A673 (cell line): Measurements from ENCODE around the gene DNAH7.

ENCODE experiments used
- EZH2 ChIP-seq: fragments of 200-600 bp; sonication (generic); IDR thresholded peaks from 2 replicates; pipeline ENCODE4 v1.6.1; 2017; ENCODE audit warnings: borderline replicate concordance, low read depth, mild to moderate bottlenecking, mixed read lengths, antibody characterized with exemption, low read length; ENCODE audit not compliant: poor library complexity, severe bottlenecking
- TF ChIP-seq, protein P1 (sequence below): fragments of 300-800, 200-600 bp; sonication (generic); conservative IDR thresholded peaks from 2 replicates; pipeline ENCODE4 v1.5.1; 2017; ENCODE audit warnings: low read depth, mild to moderate bottlenecking, antibody characterized with exemption, low read length, moderate library complexity, mixed read lengths

DNA sequence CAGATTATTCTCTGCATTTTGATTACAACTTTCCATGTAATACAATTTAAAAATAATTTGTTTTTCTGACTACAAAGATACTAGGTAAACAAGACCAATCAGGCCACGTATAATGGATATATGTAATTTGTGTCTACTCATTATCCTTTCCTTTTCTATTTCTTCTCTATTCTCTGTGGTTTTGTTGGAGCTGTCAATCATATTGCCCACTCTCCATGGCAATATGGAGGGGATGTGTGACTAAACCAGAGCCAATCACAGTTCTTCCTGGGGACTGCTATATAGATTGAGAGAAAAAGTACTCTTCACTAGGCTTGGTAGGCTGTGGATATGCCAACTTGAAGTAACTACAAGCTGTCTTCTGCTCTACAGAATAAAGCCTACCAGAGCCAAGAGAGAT lies 144.7 kb downstream of the DNAH7 start:
- no peak for TF ChIP-seq EZH2
- TF ChIP-seq, protein P1, sequence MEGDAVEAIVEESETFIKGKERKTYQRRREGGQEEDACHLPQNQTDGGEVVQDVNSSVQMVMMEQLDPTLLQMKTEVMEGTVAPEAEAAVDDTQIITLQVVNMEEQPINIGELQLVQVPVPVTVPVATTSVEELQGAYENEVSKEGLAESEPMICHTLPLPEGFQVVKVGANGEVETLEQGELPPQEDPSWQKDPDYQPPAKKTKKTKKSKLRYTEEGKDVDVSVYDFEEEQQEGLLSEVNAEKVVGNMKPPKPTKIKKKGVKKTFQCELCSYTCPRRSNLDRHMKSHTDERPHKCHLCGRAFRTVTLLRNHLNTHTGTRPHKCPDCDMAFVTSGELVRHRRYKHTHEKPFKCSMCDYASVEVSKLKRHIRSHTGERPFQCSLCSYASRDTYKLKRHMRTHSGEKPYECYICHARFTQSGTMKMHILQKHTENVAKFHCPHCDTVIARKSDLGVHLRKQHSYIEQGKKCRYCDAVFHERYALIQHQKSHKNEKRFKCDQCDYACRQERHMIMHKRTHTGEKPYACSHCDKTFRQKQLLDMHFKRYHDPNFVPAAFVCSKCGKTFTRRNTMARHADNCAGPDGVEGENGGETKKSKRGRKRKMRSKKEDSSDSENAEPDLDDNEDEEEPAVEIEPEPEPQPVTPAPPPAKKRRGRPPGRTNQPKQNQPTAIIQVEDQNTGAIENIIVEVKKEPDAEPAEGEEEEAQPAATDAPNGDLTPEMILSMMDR, result no peak
